Stimulated activated CD4-positive, alpha-beta T cell treated with anti-CD3 and anti-CD28 coated beads, Interleukin-1b, Interleukin-23, amount 100 ng/mL, for 4 hours (primary cell): ENCODE measurements around the gene FTCD.

Experiments
- DNase-seq, 2 donors: peaks; one replicate each; pipeline ENCODE4 v3.0.0-alpha.2; 2020; ENCODE audit warnings: low read depth in 2 of 2

FTCD gene

DNA sequence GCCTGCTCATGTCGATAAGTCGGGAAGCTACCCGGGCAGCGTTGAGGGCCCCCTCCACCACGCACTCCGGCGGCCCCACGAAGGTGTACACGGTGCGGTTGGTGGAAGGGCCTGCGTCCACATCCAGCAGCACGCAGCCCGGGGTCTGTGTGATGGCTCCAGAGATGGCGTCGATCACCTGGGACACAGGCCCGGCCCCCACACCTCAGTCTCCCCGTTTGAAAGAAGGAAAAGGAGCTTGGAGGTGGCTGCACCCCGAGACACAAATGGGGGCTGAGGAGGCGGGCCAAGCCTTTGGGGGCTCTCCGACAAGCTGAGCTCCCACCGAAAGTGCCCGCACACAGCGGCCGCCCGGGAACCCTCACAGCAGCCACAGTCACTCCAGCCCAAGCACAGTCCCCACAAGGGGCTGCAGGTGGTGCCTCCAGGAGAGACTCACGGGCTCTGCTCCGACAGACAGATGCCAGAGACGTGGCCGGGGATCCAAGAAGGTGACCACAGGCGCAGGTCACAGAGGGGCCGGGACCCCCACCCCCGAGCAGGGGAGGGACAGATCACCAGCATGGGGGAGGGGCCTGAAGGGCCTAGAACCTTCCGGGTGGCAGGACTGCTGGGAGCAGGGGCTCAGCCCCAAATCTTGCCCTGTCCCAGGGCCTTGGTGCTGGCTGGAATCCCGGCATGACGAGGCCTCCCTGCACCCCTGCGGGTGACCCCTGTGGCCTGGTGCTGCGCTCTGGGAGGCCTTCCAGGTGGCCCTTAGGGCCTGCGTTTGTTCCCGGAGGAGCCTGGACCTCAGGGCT is 1.0 kb downstream of the FTCD start:
- no peak for DNase-seq

DNA sequence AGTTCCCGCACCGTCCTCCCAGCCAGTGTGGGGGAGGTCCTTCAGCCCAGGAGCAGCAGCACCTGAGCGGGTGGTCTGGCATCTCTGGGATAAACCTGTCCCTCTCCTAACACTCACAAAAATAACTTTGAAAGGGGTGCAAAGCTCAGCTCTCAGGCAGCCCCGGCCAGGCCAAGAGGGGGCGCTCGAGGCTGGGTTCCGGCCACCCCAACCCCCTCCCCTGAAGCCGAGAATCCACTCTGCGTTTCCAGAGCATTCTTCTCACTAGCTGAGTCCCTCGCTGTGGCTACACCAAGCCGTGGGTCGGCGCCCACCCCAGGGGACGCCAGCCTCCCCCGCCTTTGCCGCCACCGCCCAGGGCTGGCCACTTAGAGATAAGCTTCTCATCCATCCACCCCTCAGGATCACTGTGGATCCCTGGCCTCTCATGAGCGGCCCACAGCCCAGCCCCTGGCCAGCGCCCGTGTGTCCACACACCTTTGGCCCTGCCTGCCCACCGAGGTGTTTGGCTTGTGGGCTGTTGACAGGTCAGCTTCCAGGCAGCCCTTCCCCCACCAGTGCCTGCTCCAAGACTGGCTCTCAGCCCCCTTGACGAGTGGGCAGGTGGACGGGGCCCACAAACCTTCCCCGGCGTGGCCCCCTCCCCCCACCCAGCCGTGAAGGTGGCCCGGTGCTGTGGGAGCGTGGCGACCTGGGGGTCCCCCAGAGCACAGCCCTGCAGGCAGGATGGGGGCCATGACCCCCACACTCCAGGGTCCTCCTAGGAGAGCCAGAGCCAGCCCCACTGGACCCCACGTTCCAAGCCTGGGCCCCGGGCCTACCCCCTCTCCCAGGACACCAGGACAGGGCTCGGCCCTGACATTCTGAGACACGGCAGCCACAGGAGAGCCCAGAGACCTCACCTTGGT is 1.9 kb downstream of the FTCD start:
- peak in 1 of 2 donors; percentile 50 for DNase-seq

DNA sequence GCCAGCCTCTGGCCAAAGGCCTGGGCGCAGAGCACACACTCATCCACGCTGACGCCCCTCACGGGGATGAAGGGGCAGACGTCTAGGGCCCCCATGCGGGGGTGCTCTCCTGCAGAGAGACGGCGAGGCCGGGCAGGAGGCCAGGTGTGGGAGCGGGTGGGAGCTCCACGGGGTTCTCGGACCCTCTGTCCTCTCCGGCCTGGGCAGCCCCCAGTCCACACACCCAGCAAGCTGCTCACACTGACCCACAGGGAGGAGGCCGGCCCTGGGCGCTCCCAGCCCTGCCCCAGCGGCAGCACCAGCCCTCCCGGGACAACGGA is 2.5 kb downstream of the FTCD start:
- DNase-seq = no peak

DNA sequence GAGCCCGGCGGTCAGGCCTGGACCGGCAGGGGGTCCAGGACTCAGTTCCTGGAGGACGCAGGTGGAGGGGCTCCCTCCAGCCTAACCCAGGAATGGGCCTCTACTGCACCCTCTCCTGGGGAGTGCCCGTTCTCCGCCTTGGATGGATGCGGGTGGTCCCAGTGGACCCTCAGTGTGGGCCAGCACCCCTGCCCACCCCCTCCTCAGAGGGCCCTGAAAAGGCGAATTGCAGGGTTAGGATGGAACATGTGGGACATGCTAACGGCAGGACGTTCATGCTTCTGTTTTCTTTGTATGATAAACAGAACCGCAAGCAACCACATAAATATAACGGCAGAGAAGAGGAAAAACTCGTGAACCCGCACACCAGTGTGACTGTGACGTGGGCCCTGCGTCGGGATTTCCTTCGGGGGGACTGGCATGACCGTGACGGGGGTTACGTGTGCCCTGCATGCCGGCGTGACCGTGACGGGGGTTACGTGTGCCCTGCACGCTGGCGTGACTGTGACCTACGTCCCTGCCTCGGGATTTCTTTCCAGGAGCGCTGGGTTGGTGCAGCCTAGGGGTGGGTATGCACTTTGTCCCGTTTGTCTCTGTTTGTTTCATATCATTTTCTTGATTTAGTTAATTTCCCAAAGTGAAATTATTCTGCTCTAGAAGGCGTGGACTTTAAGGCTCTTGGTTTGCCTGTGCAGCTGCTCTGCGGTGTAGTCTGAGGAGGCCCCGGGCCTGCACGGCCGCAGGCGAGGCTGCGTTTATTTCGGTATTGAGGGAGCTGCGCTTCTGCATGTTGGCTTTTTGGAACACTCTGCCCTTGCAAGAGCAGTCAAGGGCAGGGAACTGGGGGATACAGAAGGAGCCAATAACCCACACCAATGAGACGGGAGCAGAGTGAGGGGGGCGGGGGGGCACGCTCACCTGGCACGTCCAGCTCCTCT is 3.1 kb downstream of the FTCD start:
- DNase-seq = no peak

DNA sequence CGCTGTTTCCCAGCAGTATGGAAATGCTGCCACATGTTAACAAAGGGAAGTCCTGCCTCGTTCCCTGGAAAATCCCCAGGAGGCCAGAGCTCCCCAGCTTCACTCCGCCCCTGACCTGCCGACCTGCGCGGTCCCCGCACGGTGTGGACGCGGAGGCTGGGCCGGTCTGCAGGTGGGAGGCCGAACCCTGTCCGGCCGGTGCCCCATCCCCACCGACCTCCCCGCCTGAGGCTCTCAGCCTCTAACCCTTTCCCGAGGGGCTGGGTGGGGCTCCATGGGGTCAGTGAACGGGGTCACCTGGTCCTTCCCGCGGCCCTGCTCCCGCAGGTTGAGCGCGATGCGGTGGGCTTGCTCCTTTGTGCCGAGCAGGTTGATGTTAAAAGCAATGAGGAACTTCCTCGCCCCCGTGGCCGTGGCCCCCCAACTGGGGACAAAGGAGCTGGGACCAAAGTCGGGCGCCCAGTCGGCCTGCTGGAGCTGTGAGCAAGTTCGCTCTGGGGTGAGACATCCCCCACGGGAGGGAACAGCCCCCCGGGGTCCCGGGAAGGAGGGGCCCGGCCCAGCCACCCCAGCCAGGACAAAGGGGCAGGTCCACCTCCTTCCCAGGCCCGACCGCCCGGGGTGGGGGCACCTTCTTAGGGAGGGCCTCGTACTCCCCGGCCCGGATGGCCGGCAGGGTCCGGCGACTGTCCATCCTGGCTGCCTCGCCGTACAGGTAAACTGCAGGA is 4.0 kb downstream of the FTCD start:
- no peak for DNase-seq

DNA sequence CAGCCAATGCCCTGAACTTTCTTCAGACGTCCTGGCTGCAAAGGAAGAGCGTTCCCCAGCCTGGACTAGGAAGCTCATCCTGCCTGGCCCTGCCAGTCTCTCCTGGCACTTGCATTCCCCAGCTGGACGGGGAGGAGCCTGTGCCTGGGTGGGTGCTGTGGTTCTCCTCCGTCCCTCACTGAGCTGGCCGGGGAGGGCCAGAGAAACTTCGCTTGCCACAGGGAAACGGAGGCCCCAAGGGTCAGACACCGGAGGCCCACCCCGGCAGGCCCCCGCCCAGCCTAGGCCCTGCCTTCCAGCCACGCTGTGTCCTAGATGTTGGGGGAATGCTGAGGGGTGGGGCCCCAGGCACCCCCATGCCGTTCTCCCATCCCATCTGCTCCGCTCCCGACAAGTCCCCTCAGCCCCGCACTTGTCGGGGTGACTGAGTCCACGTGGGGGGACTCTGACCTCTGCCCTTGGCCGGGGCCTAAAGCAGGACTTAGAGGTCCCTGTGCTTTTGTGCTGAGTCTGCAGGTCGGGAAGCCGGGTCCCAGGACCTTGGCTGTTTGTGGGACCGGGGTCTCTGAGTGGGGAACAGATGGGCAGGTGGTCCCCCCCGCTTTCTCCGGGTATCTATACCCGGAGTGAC is 4.8 kb downstream of the FTCD start:
- DNase-seq = no peak

DNA sequence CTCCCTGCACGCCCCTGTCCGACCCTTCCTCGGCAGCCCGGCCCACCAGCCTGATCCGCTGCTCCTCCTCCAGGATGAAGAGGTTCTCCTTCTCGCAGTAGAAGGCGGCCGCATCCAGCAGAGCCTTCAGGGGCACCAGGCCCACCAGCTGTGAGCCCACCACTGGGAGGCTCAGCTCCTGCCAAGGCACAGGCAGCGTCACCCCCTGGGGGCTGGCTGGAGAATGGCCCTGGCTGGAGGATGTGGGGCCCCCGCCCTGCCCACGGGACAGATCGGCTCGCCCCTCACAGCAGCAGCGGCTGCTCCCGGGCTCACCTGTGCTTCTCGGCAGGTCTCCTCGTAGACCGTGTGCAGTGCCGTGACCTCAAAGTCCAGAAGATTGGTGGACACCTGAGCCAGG is 5.3 kb downstream of the FTCD start:
- DNase-seq = no peak

DNA sequence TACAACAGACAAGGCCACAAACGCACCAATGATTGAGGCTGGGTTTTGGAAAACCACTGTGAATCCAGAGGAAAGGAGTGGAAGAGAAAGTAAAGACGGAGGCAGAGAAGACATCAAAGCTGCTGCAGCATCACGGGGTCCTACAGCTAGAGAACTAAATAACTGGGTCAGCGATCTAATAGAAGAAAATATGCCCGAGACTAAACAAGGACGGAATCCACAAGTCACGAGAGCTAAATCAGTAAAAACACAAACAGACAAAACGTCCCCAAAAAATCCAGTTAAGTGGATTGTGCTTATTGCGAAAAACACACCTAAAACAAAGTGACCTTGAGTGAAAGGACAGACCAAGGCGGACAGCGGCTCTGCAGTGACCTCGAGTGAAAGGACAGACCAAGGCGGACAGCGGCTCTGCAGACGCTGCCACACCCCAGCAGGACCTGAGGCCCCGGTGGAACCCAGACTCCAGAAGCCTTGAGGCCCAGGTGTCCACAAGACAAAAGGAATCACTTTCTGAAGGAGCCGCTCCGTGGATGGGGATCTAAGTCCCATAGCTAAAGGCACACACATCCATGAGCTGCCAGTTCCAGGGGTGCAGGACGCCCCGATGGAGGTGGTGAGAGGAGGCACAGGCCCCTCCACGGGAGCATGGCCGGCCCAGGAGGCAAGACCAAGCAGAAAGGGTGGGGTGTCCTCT is 6.0 kb downstream of the FTCD start:
- no peak for DNase-seq

DNA sequence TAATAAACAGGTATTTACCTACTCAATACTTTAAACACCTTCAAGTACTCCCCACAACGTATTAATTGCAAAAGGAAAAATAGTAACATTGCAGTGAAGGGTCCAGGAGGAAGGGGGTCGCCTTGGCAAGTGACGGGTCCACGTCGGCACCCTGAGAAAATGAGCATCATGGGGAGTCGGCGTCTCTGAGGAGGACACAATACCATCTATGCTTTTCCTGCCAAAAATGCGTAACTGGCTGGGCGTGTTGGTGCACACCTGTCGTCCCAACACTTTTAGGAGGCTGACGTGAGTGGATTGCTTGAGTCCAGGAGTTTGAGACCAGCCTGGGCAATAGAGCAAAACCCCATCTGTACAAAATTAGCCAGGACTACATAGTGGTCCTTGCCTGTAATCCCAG is 7.3 kb downstream of the FTCD start:
- DNase-seq = no peak

DNA sequence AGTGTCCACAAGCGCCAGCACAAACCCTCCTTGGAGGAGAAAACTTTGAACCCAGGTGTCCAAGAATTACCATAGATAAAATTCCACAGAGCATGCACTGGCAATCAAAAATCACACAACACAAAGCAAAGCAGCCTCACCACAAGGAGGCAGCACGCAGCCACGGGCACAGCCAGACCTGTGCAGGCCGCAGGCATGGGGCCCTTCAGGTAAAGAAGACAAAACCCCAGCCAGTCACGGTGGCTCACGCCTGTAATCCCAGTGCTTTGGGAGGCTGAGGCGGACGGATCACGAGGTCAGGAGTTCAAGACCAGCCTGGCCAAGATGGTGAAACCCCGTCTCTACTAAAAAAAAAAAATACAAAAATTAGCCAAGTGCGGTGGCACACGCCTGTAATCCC is 8.0 kb downstream of the FTCD start:
- DNase-seq = peak; percentile 12 to 37

DNA sequence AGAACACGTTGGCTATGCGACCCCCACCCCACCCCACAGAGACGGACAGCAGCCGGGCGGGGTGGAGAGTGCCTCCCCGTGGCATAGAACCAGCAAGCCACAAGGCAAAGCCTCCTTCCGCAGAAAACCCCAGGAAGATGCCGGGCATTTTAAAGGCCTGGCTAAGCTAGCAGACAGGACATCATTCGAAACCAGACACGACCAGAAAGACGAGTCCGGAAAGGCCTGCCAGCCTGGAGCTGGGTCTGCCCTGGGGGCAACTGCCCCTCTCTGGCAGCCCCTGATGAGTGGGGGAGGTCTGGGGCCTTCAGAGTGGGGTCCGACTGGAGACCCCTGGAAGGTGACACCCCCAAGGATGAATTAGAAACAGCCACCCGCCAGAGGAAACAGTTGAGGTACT is 8.5 kb downstream of the FTCD start:
- DNase-seq = no peak

DNA sequence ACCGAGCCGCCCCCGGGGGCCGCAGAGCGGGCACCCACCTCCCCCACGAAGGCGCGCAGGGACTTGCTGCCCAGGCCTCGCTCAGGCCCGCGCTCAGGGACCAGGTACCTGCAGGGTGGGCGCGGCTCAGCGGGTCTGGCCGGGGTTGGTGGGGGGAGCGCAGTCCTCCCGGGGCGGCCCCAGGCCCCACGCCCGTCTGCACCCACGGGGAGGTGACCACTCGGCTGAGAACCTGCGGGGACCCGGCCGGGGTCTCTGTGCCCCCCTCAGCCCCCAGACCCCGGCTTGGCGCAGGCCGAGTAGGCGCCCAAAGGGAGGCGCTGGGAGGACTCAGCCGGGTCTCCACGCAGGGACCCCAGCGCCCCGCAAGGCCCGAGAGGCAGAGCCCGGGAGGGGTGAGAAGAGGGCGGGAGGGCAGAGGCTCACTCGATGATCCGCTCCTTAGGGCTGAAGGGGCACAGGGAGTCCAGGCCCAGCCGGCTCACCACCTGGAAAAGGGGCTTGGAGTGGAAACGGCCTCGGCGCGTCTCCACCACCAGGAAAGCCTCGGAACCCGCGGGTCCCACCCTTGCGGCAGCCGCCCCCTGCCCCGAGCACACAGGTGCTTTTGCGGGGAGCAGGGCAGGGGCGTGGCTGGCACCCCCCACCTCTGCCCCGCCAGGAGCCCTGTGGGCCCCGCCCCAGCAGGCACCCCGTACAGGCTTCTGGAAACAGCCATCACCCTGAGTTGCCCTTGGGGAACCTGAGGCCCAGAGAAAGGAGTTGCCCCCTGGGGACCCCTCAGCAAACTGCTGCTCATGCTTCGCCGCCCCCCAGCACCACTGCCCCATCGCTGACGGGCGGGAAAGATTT is 9.3 kb downstream of the FTCD start:
- DNase-seq = no peak

DNA sequence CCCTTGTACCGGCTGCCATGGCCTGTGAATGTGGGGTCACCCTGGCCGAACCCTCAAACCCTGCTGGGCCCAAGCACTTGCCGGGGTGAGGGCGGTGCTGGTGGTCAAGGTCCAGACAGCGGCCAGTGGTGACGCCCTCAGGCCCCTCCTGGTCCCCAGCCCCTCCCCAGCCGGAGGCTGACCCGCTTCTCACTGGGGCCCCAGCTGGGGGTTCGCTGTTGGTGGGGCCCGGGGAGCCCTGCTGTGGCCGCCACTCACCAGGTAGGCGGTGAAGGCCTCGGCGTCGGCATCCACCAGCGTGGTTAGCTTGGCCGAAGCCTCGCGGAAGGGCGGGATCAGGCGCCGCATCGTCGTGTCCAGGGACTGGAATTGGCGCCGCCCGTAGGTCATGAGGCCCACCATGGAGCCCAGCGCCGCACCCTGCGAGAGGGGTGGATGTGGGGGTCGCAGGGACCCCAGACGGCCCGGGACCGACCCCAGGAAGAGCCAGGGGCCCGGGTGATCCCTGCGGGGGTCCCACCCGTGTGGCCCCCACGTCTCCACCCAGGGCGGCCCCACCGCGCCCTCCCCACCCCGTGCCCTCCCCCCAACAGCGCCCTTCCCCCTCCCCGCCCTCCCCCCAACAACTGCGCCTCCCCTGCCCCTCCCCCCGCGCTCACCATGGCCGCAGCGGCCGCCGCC is 10.1 kb downstream of the FTCD start:
- no peak for DNase-seq

DNA sequence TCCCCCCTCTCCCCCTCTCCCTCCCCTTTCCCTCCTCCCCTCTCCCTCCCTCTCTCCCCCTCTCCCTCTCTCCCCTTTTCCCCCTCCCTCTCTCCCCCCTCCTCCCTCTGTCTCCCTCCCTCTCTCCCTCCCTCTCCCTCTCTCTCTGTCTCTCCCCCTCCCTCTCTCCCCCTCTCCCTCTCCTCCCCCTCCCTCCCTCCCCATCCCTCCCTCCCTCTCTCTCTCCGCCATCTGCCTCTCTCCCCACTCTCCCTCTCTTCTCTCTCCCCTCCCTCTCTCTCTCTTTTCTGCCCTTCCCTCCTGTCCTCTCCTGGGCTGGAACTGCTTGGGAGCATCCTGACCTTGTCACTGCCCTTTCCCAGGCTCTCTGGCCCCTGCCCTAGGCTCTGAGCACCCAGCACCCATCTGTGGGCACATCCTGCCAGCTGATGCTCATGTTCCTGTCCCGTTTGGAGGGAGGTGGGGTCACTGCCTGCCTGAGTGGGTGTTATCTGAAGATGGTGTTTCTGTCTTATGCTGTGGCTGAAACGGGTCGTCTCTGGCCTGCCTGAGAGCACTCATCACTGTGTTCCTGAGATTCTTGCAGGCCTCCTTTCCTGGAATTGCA is 10.8 kb downstream of the FTCD start:
- DNase-seq = no peak

DNA sequence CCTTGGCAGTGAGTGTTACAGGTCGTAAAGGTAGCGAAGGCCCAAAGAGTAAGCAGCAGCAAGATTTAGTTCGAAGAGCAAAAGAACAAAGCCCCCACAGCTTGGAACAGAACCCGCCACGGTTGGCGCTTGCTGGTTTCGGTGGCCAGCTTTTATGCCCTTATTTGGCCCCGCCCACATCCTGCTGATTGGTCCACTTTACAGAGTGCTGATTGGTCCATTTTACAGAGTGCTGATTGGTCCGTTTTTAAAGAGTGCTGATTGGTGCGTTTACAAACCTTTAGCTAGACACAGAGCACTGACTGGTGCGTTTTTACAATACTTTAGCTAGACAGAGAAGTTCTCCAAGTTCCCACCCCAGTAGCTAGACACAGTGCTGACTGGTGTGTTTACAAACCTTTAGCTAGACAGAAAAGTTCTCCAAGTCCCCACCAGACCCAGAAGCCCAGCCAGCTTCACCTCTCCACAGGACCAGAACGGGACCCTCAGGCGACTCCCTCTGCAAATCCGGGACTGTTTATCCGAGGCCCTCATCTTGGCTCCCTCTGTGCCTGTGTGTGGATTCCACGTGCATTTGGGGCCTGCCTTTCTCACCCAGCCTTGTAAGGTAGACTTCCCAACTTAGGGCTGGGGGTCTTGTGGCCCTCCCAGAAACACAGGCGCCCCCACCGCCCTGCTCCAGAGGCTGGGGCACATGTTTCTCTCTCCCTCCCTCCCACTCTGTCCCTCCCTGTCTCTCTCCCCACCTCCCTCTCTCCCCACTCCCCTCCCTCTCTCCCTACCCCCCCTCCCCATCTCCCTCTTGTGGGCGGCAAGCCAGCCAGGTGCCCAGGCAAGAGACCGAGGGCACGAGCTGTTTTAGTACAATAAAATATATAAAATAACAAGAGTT is 12.6 kb downstream of the FTCD start:
- DNase-seq = no peak

DNA sequence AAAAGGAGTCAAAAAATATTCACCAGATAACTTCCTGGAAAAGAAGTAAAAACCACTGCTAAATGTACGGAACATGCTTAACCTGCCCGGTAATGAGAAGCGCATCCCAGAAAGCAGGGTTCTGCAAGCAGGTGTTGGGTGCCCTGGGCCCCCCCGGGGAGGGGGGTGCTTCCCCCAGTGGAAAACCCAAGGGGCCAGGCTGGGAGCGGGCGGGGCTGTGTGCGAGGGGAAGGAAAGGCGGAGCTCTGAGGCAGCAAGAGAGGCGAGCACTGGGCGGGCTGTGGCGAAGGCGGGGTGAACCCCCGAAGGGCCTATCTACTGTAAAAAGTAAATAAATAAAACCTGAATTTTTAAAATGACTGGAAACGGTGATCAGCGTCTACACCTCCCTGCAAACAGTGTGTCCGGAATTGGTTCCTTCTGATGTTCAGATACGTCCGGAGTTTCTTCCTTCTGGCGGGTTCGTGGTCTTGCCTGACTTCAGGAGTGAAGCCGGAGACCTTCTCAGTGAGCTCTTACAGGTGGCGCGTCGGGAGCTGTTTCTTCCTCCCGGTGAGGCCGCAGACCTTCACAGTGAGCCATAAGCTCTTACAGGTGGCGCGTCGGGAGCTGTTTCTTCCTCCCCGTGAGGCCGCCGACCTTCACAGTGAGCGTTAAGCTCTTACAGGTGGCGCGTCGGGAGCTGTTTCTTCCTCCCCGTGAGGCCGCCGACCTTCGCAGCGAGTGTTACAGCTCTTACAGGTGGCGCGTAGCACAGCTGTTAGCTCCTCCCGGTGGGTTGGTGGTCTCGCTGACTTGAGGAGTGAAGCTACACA is 13.4 kb downstream of the FTCD start:
- no peak for DNase-seq
